Ishikawa (cell line): Measurements from ENCODE around the gene PRDM11.

Source experiments
- EGR1 ChIP-seq: IDR thresholded peaks from 2 replicates; pipeline ENCODE4 v1.6.1; 2012
- EP300 ChIP-seq: IDR thresholded peaks from 2 replicates; pipeline ENCODE4 v1.6.1; 2012; ENCODE audit warnings: borderline replicate concordance
- FOXM1 ChIP-seq: IDR thresholded peaks from 2 replicates; pipeline ENCODE4 v1.6.1; 2012; ENCODE audit warnings: low read depth, borderline replicate concordance

- TF ChIP-seq EP300 (no peak), FOXM1 (no peak), EGR1 (no peak)
Observed at GRCh38 chr11:45215098-45215865, 68.8 kb downstream of the PRDM11 start.
